Measurements from ENCODE around the gene RNF157. TPM values are rescaled to one million over a fixed set of nuclear protein-coding genes. Genes with fewer than 3 reads are reported as not detected.
A peak's percentile ranks its signal among the peaks of the same experiment; 100 is the strongest.

Gene RNF157
- total and polyA plus RNA-seq, 9 of the 15 experiments (the other 6 are each of a cell fraction or from before 2014, with no cell fraction given): 8.1 to 31.7 (median 20.8) TPM

GRCh38 chr17:76103274-76104139, 136.8 kb downstream of the RNF157 start, which contains the start of gene EXOC7 (continued):
- TF ChIP-seq NCOA2 (IDR thresholded peaks at IDR 0.05; ENCODE audit: partially characterized antibody in 2 of 2) (no peak), SPI1 (IDR thresholded peaks at IDR 0.05; ENCODE audit: borderline replicate concordance, low read depth, low read length) (peak; percentile 96), PPARD (CRISPR knock-in tag; IDR thresholded peaks at IDR 0.05) (no peak), RBFOX2 (IDR thresholded peaks at IDR 0.05; ENCODE audit: low read depth, low read length) (peak; percentile 93), AFF1 (IDR thresholded peaks at IDR 0.05; ENCODE audit: low read depth in 1 of 2, partially characterized antibody in 2 of 2) (no peak), ZBTB2 (IDR thresholded peaks at IDR 0.05) (peak; percentile 90), IRF2 (CRISPR knock-in tag; IDR thresholded peaks at IDR 0.05) (no peak), ZNF717 (CRISPR knock-in tag; IDR thresholded peaks at IDR 0.05) (no peak), XRCC5 (IDR thresholded peaks at IDR 0.05; ENCODE audit: low read depth, low read length) (no peak), ELK3 (CRISPR knock-in tag; IDR thresholded peaks at IDR 0.05) (no peak), BRD4 (IDR thresholded peaks at IDR 0.05) (peak; percentile 69; the same call in 1 of the 2 replicates), POLR3A (IDR thresholded peaks at IDR 0.05; ENCODE audit: borderline replicate concordance, extremely low read depth, insufficient read depth, insufficient read length) (no peak), ARID4B (CRISPR knock-in tag; IDR thresholded peaks at IDR 0.05) (peak; percentile 88), STAT5A (IDR thresholded peaks at IDR 0.05; ENCODE audit: borderline replicate concordance, low read length) (no peak)
